ENCODE measurements around the gene NCOA1. TPM values are rescaled to one million over a fixed set of nuclear protein-coding genes. Genes with fewer than 3 reads are reported as not detected.

NCOA1 gene
- polyA plus RNA-seq, 1 donor (not counting 4 experiments of a cell fraction or from before 2014, with no cell fraction given), result 5.0 TPM

DNA sequence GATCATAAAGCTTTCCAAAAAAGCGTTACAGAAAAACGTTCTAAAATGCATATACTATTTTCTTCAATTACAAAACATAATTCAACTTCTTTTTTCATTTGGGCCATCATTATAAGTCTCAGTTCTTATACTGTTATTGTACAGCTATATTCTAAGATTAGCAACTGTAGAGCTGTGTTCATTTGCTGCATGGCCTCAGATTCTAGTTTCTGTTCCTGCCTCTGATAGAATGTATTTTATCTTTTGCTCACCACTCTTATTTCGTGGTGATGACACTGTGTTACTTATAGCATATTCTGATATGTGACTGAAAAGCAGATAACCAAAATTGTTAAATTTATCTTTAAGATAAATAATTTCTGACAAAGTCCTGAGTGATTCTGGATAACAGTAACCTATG lies 234.9 kb downstream of the NCOA1 start:
- FAIRE-seq, result no peak

DNA sequence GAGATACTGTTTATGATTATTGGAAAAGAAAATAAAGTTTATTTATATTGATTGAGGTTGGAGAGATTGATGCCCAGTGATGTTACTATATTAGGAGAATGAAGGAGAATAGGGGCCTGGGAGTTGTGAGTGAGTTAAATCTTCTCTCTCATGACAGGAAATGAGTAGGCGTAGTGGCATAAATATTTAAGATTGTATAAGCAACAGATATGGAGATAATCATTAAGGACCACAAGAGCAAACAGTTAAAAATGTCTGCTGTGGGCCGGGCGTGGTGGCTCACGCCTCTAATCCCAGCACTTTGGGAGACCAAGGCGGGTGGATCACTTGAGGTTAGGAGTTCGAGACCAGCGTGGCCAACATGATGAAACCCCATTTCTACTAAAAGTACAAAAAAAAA lies 239.4 kb downstream of the NCOA1 start:
- no peaks in the 10 kb centered on the region for H3K9me1 ChIP-seq (ENCODE audit: control insufficient read depth, extremely low read depth, insufficient read depth, low read length)
- no peaks in the 10 kb centered on the region for H3K27me3 ChIP-seq (ENCODE audit: control insufficient read depth, extremely low read depth, insufficient read depth, low read length)
- H3K4me1 ChIP-seq (ENCODE audit: control insufficient read depth, extremely low read depth, insufficient read depth, low read length), result no peaks in the 10 kb centered on the region
- DNase-seq (ENCODE audit: low read depth, low spot score) (no peak), FAIRE-seq (no peak)
- no peak overlapping the region for H3K9ac ChIP-seq (ENCODE audit: control insufficient read depth, extremely low read depth, insufficient read depth, low read length)
- no peaks in the 10 kb centered on the region for H3K36me3 ChIP-seq (ENCODE audit: control insufficient read depth in 2 of 2, extremely low read depth in 1 of 2, insufficient read depth in 2 of 2, low read length in 2 of 2)
- no peak overlapping the region for H3K4me2 ChIP-seq (ENCODE audit: control insufficient read depth, extremely low read depth, insufficient read depth, low read depth, low read length)
- H3K9me3 ChIP-seq (ENCODE audit: control insufficient read depth, low read depth, low read length), result no peaks in the 10 kb centered on the region
- TF ChIP-seq, protein P1, sequence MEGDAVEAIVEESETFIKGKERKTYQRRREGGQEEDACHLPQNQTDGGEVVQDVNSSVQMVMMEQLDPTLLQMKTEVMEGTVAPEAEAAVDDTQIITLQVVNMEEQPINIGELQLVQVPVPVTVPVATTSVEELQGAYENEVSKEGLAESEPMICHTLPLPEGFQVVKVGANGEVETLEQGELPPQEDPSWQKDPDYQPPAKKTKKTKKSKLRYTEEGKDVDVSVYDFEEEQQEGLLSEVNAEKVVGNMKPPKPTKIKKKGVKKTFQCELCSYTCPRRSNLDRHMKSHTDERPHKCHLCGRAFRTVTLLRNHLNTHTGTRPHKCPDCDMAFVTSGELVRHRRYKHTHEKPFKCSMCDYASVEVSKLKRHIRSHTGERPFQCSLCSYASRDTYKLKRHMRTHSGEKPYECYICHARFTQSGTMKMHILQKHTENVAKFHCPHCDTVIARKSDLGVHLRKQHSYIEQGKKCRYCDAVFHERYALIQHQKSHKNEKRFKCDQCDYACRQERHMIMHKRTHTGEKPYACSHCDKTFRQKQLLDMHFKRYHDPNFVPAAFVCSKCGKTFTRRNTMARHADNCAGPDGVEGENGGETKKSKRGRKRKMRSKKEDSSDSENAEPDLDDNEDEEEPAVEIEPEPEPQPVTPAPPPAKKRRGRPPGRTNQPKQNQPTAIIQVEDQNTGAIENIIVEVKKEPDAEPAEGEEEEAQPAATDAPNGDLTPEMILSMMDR (optimal IDR thresholded peaks at IDR 0.05 in 1 of 3, IDR thresholded peaks at IDR 0.05 in 1 of 3, conservative IDR thresholded peaks at IDR 0.05 in 1 of 3; ENCODE audit: extremely low read depth in 1 of 3, insufficient read depth in 2 of 3, low read length in 3 of 3), result no peak
- no peak for TF ChIP-seq EZH2 (IDR thresholded peaks at IDR 0.05; ENCODE audit: low read length)
- H4K20me1 ChIP-seq (ENCODE audit: control insufficient read depth, extremely low read depth, insufficient read depth, low read length), result no peaks in the 10 kb centered on the region
- no peaks in the 10 kb centered on the region for H3K79me2 ChIP-seq (ENCODE audit: control insufficient read depth, insufficient read depth, low read length)
- dilution Hi-C loops (cut with MboI; ENCODE audit: extremely low pct_ligation_motif_present, low sequenced_read_pairs), result no loop called here
- H2AFZ ChIP-seq (ENCODE audit: control insufficient read depth, low read length), result no peak overlapping the region
- H3K27ac ChIP-seq (ENCODE audit: control insufficient read depth, insufficient read depth, low read length), result no peak overlapping the region
- no peak overlapping the region for H3K4me3 ChIP-seq (ENCODE audit: control insufficient read depth in 2 of 3, extremely low read depth in 1 of 3, insufficient read depth in 2 of 3, low read depth in 1 of 3, low read length in 3 of 3)

More for the DNA sequence above, 234.9 kb downstream of the NCOA1 start:
- TF ChIP-seq EZH2 (IDR thresholded peaks at IDR 0.05; ENCODE audit: low read length), result no peak
- TF ChIP-seq, protein P1 (optimal IDR thresholded peaks at IDR 0.05 in 1 of 3, IDR thresholded peaks at IDR 0.05 in 1 of 3, conservative IDR thresholded peaks at IDR 0.05 in 1 of 3; ENCODE audit: extremely low read depth in 1 of 3, insufficient read depth in 2 of 3, low read length in 3 of 3), result no peak
- no peaks in the 10 kb centered on the region for H3K36me3 ChIP-seq (ENCODE audit: control insufficient read depth in 2 of 2, extremely low read depth in 1 of 2, insufficient read depth in 2 of 2, low read length in 2 of 2)
- H3K9ac ChIP-seq (ENCODE audit: control insufficient read depth, extremely low read depth, insufficient read depth, low read length), result no peak overlapping the region
- no peaks in the 10 kb centered on the region for H3K79me2 ChIP-seq (ENCODE audit: control insufficient read depth, insufficient read depth, low read length)
- no peaks in the 10 kb centered on the region for H3K9me1 ChIP-seq (ENCODE audit: control insufficient read depth, extremely low read depth, insufficient read depth, low read length)
- no peak overlapping the region for H2AFZ ChIP-seq (ENCODE audit: control insufficient read depth, low read length)
- no peaks in the 10 kb centered on the region for H3K27me3 ChIP-seq (ENCODE audit: control insufficient read depth, extremely low read depth, insufficient read depth, low read length)
- no peak overlapping the region for H3K4me3 ChIP-seq (ENCODE audit: control insufficient read depth in 2 of 3, extremely low read depth in 1 of 3, insufficient read depth in 2 of 3, low read depth in 1 of 3, low read length in 3 of 3)
- DNase-seq (ENCODE audit: low read depth, low spot score), result no peak
- dilution Hi-C loops (cut with MboI; ENCODE audit: extremely low pct_ligation_motif_present, low sequenced_read_pairs), result no loop called here
- no peaks in the 10 kb centered on the region for H4K20me1 ChIP-seq (ENCODE audit: control insufficient read depth, extremely low read depth, insufficient read depth, low read length)
- no peak overlapping the region for H3K27ac ChIP-seq (ENCODE audit: control insufficient read depth, insufficient read depth, low read length)
- no peaks in the 10 kb centered on the region for H3K4me1 ChIP-seq (ENCODE audit: control insufficient read depth, extremely low read depth, insufficient read depth, low read length)
- no peak overlapping the region for H3K4me2 ChIP-seq (ENCODE audit: control insufficient read depth, extremely low read depth, insufficient read depth, low read depth, low read length)
- no peaks in the 10 kb centered on the region for H3K9me3 ChIP-seq (ENCODE audit: control insufficient read depth, low read depth, low read length)

Data from keratinocyte (primary cell).